ENCODE measurements around the gene TLE1. TPM values are rescaled to one million over a fixed set of nuclear protein-coding genes. Genes with fewer than 3 reads are reported as not detected.

TLE1 gene
- total and polyA plus RNA-seq, 4 donors, result 57.0 to 69.9 (median 64.3) TPM

DNA sequence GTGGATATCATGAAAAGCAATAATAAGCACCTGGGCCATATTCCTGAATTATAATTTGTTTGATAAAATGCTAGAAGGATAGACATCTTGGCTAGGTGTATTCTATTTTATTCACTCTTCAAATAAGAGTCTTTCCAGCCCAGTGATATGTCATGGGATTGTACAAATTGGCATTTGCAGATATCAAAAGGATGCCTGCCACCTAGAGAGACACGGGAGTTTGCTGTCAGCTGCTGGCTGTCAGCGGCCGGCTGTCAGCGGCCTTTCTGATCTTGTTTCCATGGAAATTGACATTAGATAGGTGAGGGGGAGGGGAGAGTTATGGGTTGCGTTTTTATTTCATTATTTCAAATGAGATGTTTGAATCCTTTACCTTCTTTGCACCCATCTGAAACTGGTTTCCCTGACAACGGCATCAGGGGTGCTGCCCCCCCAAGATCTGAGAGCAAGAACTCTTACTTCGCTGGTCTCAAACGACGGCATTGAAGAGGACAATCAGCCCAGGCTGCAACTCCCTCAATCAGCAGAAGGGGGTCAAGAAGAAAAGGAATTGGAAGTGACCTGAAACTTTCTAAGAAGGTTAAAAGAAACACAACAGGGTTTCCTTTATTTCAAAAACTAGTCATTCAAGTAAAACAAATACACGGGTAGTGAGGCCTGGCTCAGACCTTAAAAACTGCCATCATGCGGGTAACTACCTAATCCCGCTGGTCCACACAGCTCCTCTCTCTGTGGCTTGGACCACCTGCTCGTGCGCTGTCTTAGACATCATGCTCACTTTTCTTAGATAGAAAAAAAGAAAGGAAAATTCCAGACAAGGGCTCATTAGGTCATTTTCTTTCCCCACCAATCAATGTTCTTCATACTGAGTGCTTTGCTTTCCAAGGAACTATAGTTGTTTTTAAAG lies 115.7 kb downstream of the TLE1 start:
- peak overlapping the region; percentile 25 for H3K27ac ChIP-seq (ENCODE audit: low read depth, low read length)

DNA sequence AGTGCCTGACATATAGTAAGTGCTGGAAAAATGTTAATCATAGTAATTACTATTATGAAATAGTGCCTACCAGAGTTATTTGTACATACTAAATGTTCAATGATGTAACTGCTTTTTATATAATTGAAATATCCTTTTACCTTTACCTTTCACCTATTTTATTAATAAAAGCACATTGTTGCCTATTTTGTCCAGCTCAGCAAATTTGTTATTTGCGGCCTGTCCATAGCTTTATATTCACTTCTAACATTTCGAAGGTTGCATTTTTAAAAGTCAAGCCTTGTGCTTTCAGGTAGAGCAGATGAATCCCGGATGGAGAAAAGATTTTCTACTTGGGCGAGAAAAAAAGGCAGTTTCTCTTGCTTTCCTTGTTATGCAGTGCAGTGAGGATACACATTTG lies 119.3 kb downstream of the TLE1 start:
- no CpG with 5 or more reads among the region's 4 CpGs for WGBS (ENCODE audit: insufficient coverage)
- Histone ChIP-seq H3K4me1 (ENCODE audit: control insufficient read depth, insufficient read depth, low read length) (peaks cover 11% of the 10 kb centered on the region), H3K36me3 (ENCODE audit: control insufficient read depth, insufficient read depth, low read length) (no peaks in the 10 kb centered on the region), H3K27me3 (ENCODE audit: control insufficient read depth, insufficient read depth, low read length) (no peaks in the 10 kb centered on the region), H3K4me3 (ENCODE audit: low read depth, low read length) (no peak overlapping the region), H3K27ac (ENCODE audit: low read depth, low read length) (no peak overlapping the region), H3K9me3 (ENCODE audit: control insufficient read depth, insufficient read depth, low read length) (no peaks in the 10 kb centered on the region)
- DNase-seq (ENCODE audit: low read depth in 4 of 6, low spot score in 6 of 6), result no peak

More for the DNA sequence above, 115.7 kb downstream of the TLE1 start:
- H3K4me1 ChIP-seq (ENCODE audit: control insufficient read depth, insufficient read depth, low read length), result peaks cover 11% of the 10 kb centered on the region
- 32% methylated on average over 4 of the region's 14 CpGs for WGBS (ENCODE audit: insufficient coverage)
- H3K27me3 ChIP-seq (ENCODE audit: control insufficient read depth, insufficient read depth, low read length), result no peaks in the 10 kb centered on the region
- H3K9me3 ChIP-seq (ENCODE audit: control insufficient read depth, insufficient read depth, low read length), result no peaks in the 10 kb centered on the region
- H3K36me3 ChIP-seq (ENCODE audit: control insufficient read depth, insufficient read depth, low read length), result no peaks in the 10 kb centered on the region
- DNase-seq (ENCODE audit: low read depth in 4 of 6, low spot score in 6 of 6), result peak in 1 of 6 donors; percentile 46
- no peak overlapping the region for H3K4me3 ChIP-seq (ENCODE audit: low read depth, low read length)

DNA sequence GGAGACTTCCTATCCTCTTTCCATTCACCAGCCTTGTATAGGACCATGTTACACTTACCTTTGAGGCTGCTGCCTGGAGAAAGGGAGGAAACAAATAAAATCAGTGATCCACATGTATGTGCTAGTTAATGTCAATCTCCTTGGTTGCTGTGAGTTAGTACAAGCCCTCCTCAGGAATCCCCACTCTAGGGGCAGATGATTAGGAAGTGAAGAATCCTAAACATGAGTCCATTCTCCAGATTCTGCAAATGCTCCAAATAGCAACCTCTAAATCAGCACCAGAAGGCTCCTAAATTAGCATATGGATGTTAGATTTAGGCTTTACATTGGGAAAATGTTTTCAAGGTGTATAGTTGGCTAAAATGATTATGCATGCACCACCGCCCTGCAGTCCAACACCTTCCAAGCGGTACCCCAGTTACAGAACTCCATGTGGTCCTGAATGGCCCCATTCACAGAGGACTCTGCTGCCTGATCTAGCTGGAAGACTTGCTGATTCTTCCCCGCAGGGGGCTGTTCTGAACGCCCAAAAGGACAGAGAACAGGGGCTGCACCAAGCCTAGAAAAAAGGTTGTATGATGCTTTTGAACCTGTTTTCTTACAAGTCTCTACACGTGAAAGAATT lies 123.2 kb downstream of the TLE1 start:
- Histone ChIP-seq H3K27ac (ENCODE audit: low read depth, low read length) (no peak overlapping the region), H3K4me3 (ENCODE audit: low read depth, low read length) (no peak overlapping the region), H3K4me1 (ENCODE audit: control insufficient read depth, insufficient read depth, low read length) (peaks cover 6% of the 10 kb centered on the region), H3K27me3 (ENCODE audit: control insufficient read depth, insufficient read depth, low read length) (peaks cover 2% of the 10 kb centered on the region), H3K36me3 (ENCODE audit: control insufficient read depth, insufficient read depth, low read length) (no peaks in the 10 kb centered on the region), H3K9me3 (ENCODE audit: control insufficient read depth, insufficient read depth, low read length) (no peaks in the 10 kb centered on the region)
- no peak for DNase-seq (ENCODE audit: low read depth in 4 of 6, low spot score in 6 of 6)
- 100% methylated on average over 1 of the region's 5 CpGs for WGBS (ENCODE audit: insufficient coverage)

DNA sequence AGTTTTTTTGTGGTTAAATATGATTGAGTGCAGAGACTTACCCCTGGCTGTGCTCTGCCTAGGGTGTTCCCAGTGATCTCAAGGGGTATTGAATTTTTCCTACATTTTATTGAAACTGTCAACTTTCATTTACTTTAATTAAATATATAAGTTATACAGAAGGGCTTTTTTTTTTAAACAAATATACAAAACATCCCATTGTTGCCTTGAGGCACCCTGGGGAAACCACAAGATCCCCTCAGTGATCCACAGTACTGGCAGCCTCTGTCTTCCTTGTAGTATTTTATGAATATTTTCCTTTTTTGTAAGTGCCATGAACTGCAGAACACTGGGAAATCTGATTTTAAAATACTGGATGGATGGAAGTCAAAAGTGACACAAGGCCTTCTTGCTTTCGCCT lies 123.7 kb downstream of the TLE1 start:
- DNase-seq (ENCODE audit: low read depth in 4 of 6, low spot score in 6 of 6), result no peak
- Histone ChIP-seq H3K27me3 (ENCODE audit: control insufficient read depth, insufficient read depth, low read length) (peaks cover 2% of the 10 kb centered on the region), H3K36me3 (ENCODE audit: control insufficient read depth, insufficient read depth, low read length) (no peaks in the 10 kb centered on the region), H3K27ac (ENCODE audit: low read depth, low read length) (no peak overlapping the region), H3K4me3 (ENCODE audit: low read depth, low read length) (no peak overlapping the region), H3K4me1 (ENCODE audit: control insufficient read depth, insufficient read depth, low read length) (peaks cover 6% of the 10 kb centered on the region), H3K9me3 (ENCODE audit: control insufficient read depth, insufficient read depth, low read length) (no peaks in the 10 kb centered on the region)
- 100% methylated on average over 1 of the region's 1 CpG for WGBS (ENCODE audit: insufficient coverage)

DNA sequence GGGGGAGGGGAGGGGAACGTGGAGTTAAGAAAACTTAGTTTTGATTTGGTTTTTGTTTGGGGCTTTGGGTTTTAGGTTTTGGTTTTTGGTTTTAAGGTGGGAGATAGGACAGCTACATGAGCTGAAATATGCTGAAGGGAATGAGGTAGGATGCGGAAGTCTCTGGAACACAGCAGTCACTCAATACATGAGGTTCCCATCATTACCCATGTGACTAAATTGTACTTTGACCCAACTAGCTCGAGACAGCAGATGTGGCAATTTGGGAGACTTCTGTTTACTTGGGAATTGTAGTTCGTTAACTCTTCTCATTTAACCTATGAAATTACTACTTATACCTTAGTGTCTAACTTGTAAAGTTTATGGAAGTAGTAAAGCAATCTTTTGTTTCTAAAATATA lies 124.2 kb downstream of the TLE1 start:
- no peak overlapping the region for H3K4me3 ChIP-seq (ENCODE audit: low read depth, low read length)
- H3K4me1 ChIP-seq (ENCODE audit: control insufficient read depth, insufficient read depth, low read length), result peaks cover 6% of the 10 kb centered on the region
- DNase-seq (ENCODE audit: low read depth in 4 of 6, low spot score in 6 of 6), result no peak
- no peak overlapping the region for H3K27ac ChIP-seq (ENCODE audit: low read depth, low read length)
- no peaks in the 10 kb centered on the region for H3K9me3 ChIP-seq (ENCODE audit: control insufficient read depth, insufficient read depth, low read length)
- 44% methylated on average over 1 of the region's 4 CpGs for WGBS (ENCODE audit: insufficient coverage)
- H3K27me3 ChIP-seq (ENCODE audit: control insufficient read depth, insufficient read depth, low read length), result peaks cover 2% of the 10 kb centered on the region
- H3K36me3 ChIP-seq (ENCODE audit: control insufficient read depth, insufficient read depth, low read length), result no peaks in the 10 kb centered on the region

DNA sequence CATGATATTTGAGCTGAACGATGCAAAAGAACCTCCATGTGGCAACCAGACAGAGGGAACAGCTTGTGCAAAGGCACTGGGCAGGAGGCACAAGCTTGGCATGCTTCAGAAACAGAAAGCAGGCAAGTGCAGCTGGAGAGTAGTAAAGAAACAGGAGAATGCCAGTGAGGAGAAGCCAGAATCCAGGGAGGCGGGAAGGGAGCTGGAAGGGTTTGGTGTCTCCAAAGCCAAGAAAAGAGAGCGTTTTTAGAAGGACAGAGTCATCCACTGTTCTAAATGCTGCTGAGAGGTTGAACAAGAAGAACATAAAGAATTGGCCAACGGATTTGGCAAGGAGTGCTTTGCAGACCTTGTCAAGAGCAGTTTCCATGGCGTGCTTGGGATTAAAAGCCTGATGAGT lies 124.7 kb downstream of the TLE1 start:
- Histone ChIP-seq H3K36me3 (ENCODE audit: control insufficient read depth, insufficient read depth, low read length) (no peaks in the 10 kb centered on the region), H3K9me3 (ENCODE audit: control insufficient read depth, insufficient read depth, low read length) (no peaks in the 10 kb centered on the region), H3K27ac (ENCODE audit: low read depth, low read length) (no peak overlapping the region), H3K4me1 (ENCODE audit: control insufficient read depth, insufficient read depth, low read length) (peaks cover 6% of the 10 kb centered on the region), H3K27me3 (ENCODE audit: control insufficient read depth, insufficient read depth, low read length) (peaks cover 2% of the 10 kb centered on the region), H3K4me3 (ENCODE audit: low read depth, low read length) (no peak overlapping the region)
- 43% methylated on average over 5 of the region's 5 CpGs for WGBS (ENCODE audit: insufficient coverage)
- peak in 2 of 6 donors; percentile 33 to 90 for DNase-seq (ENCODE audit: low read depth in 4 of 6, low spot score in 6 of 6)

DNA sequence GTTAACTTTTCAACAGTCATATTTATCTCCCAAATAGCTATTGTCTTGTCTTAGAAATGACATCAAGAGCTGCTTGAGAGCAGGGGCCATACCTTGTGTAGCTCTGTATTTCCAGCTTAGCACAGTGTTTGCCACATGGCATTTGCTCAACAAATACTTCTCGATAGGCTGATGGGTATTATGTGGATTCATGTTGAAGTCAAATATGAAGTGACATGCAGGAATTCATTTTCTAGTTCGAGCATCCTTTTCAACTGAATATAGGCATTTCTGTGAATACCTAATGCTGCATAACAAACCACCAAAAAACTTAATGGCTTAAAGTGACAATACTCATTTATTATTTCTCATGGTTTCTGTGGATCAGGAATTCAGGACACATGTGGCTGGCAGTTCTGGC lies 125.6 kb downstream of the TLE1 start:
- no peaks in the 10 kb centered on the region for H3K36me3 ChIP-seq (ENCODE audit: control insufficient read depth, insufficient read depth, low read length)
- no peak for DNase-seq (ENCODE audit: low read depth in 4 of 6, low spot score in 6 of 6)
- peaks cover 6% of the 10 kb centered on the region for H3K4me1 ChIP-seq (ENCODE audit: control insufficient read depth, insufficient read depth, low read length)
- H3K27ac ChIP-seq (ENCODE audit: low read depth, low read length), result no peak overlapping the region
- H3K9me3 ChIP-seq (ENCODE audit: control insufficient read depth, insufficient read depth, low read length), result no peaks in the 10 kb centered on the region
- WGBS (ENCODE audit: insufficient coverage), result no CpG with 5 or more reads among the region's 2 CpGs
- H3K4me3 ChIP-seq (ENCODE audit: low read depth, low read length), result no peak overlapping the region
- H3K27me3 ChIP-seq (ENCODE audit: control insufficient read depth, insufficient read depth, low read length), result peaks cover 2% of the 10 kb centered on the region

DNA sequence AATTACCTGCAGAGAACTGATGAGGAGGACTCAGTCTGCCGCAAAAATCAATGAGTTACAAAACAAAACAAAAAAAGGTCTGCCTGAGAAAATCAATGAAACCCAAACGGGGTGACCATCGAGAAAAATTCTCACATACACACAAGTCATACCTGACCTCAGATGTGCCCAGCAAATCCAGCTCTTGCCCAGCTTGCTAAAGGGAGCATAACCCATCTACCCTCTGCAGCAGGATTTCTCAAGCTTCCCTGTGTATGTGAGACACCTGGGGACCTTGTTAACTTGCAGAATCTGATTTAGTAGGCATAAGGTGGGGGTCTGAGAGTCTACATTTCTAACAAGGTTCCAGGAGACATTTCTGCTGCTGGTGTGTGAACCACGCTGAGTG lies 126.3 kb downstream of the TLE1 start:
- DNase-seq (ENCODE audit: low read depth in 4 of 6, low spot score in 6 of 6), result no peak
- Histone ChIP-seq H3K27me3 (ENCODE audit: control insufficient read depth, insufficient read depth, low read length) (peaks cover 2% of the 10 kb centered on the region), H3K4me1 (ENCODE audit: control insufficient read depth, insufficient read depth, low read length) (peaks cover 6% of the 10 kb centered on the region), H3K4me3 (ENCODE audit: low read depth, low read length) (no peak overlapping the region), H3K36me3 (ENCODE audit: control insufficient read depth, insufficient read depth, low read length) (no peaks in the 10 kb centered on the region), H3K9me3 (ENCODE audit: control insufficient read depth, insufficient read depth, low read length) (no peaks in the 10 kb centered on the region), H3K27ac (ENCODE audit: low read depth, low read length) (no peak overlapping the region)
- WGBS (ENCODE audit: insufficient coverage), result 100% methylated on average over 1 of the region's 4 CpGs

DNA sequence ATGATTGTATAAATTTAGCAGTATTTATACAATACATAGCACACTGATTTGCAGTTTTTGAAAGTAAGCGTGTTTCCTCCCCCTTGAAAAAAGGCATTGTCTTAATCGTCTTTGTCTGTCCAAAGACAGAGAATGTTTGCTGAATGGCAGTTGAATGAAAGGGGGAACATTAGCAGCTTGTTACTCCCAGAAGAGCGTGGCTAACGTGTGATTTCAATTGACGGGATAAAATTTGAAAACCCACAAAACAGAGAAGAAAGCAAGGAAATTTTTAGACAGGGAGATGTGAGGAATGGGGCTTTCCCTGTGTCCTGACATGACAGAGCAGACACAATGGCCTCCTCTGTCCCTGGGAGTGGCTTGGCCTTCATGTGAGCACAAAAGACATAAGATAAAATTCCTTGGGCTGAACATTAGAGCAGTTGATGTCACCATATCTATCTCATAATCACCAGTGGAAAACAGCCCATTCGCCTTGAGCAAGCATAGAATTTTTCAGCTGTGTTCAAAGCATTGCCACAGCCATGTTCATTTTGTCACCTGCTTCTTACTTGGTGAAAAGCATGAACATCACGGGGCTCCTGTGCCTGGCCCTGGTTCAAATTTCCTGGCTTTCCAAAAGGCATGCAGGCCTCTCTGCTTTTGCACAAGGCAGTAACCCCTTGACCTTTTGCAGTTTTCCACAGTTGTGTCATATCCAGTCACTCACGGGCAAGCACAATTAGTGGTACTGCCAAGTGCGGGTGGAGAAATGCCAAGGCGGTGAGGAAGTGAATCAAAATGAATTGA lies 126.9 kb downstream of the TLE1 start:
- DNase-seq (ENCODE audit: low read depth in 4 of 6, low spot score in 6 of 6), result peak in 1 of 6 donors; percentile 47
- WGBS (ENCODE audit: insufficient coverage), result 70% methylated on average over 8 of the region's 10 CpGs
- Histone ChIP-seq H3K27ac (ENCODE audit: low read depth, low read length) (no peak overlapping the region), H3K4me3 (ENCODE audit: low read depth, low read length) (no peak overlapping the region), H3K4me1 (ENCODE audit: control insufficient read depth, insufficient read depth, low read length) (peaks cover 6% of the 10 kb centered on the region), H3K27me3 (ENCODE audit: control insufficient read depth, insufficient read depth, low read length) (peaks cover 2% of the 10 kb centered on the region), H3K9me3 (ENCODE audit: control insufficient read depth, insufficient read depth, low read length) (no peaks in the 10 kb centered on the region), H3K36me3 (ENCODE audit: control insufficient read depth, insufficient read depth, low read length) (no peaks in the 10 kb centered on the region)

Measured in spinal cord (tissue), 10 donors.